Esophagus muscularis mucosa (tissue), 4 donors: Measurements from ENCODE around the gene KLK14. TPM values are rescaled to one million over a fixed set of nuclear protein-coding genes. Genes with fewer than 3 reads are reported as not detected.

Experiments used
- DNase-seq: peaks from one replicate; pipeline ENCODE4 v3.0.0-alpha.2; 2017; ENCODE audit errors: extremely low spot score
- H3K27ac ChIP-seq, 4 donors: fragments of 200-600 bp; sonication (generic); replicated peaks in 1 of 4; 1 replicate in 3 of 4; 2 replicates in 1 of 4; pipeline ENCODE4 v1.5.1; 2016 to 2019; ENCODE audit warnings: mild to moderate bottlenecking in 1 of 4
- H3K27me3 ChIP-seq, 4 donors: fragments of 200-600 bp; sonication (generic); one replicate each; pipeline versions ENCODE4 v1.5.1 to v1.6.0; 2016 to 2019
- H3K36me3 ChIP-seq, 4 donors: fragments of 200-600 bp; sonication (generic); one replicate each; pipeline ENCODE4 v1.5.1; 2016 to 2019
- H3K4me1 ChIP-seq, 4 donors: fragments of 200-600 bp; sonication (generic); one replicate each; pipeline ENCODE4 v1.5.1; 2016 to 2019
- H3K4me3 ChIP-seq, 4 donors: fragments of 200-600 bp; sonication (generic); 1 replicate in 2 of 4; 2 replicates in 2 of 4; pipeline ENCODE4 v1.5.1; 2016 to 2019; ENCODE audit warnings: mild to moderate bottlenecking in 4 of 4, moderate library complexity in 1 of 4
- H3K9me3 ChIP-seq, 4 donors: fragments of 200-600 bp; sonication (generic); 1 replicate in 3 of 4; 2 replicates in 1 of 4; pipeline ENCODE4 v1.5.1; 2016 to 2019
- CTCF ChIP-seq, 3 experiments: fragments of 200-600 bp in 2 of 3; fragments of 450-650 bp in 1 of 3; sonication (generic) in 2 of 3; IDR thresholded peaks; one replicate each; pipeline ENCODE4 v1.5.1; 2017 to 2019; ENCODE audit warnings: antibody characterized with exemption in 3 of 3, mild to moderate bottlenecking in 2 of 3, moderate library complexity in 1 of 3
- EP300 ChIP-seq: sonication (generic); formaldehyde crosslinking; IDR thresholded peaks from one replicate; pipeline ENCODE4 v1.6.1; 2017; ENCODE audit warnings: antibody characterized with exemption
- POLR2A ChIP-seq: fragments of 450-650 bp; IDR thresholded peaks from one replicate; pipeline ENCODE4 v1.6.1; 2017; ENCODE audit warnings: antibody characterized with exemption, moderate library complexity, mild to moderate bottlenecking, low read depth
- POLR2AphosphoS5 ChIP-seq, 2 donors: sonication (generic); formaldehyde crosslinking; IDR thresholded peaks; one replicate each; pipeline ENCODE4 v1.6.1; 2017; ENCODE audit warnings: antibody characterized with exemption in 2 of 2
- WGBS: methylation state at CpG from one replicate; pipeline ENCODE4 v1.1.5; 2018; 5-methylcytosine and 5-hydroxymethylcytosine counted together
- intact Hi-C: fragments of 100-400 bp; cut with DNase I; formaldehyde crosslinking; loops from one replicate; pipeline ENCODE4 v1.15.1; 2023
- total RNA-seq, 4 donors: library from RNA; depleted of rRNA; stranded (reverse); fragments of >200 nt; gene quantifications; one replicate each; pipeline versions ENCODE4 v1.1.0 to v1.2.1, GENCODE V29; 2016

The KLK14 gene
- total RNA-seq, 4 donors from 2014 or later, result 0.52 TPM; not detected in 3

DNA sequence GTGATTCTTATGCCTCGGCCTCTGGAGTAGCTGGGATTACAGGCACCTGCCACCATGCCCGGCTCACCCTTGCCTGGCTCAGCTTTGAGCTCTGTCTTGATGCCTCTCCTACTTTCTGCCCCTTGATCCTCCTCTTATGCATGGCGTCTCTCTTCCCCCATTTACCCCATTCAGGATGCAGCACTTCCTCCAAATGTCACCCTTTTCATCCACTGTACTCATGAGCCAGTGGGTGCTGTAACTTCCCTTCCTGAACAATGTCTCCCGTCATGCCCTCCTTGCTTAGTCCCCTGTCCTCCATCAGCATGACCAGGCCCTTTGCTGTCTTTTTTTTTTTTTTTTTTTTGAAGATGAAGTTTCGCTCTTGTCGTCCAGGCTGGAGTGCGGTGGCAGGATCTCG is 38.6 kb upstream of the KLK14 start:
- Histone ChIP-seq H3K36me3 (no peaks in the 10 kb centered on the region), H3K27ac (no peak overlapping the region), H3K27me3 (peaks cover 0 to 54% (median 3%) of the 10 kb centered on the region in 4 donors), H3K9me3 (no peaks in the 10 kb centered on the region), H3K4me3 (no peak overlapping the region), H3K4me1 (no peaks in the 10 kb centered on the region)
- intact Hi-C loops, result no loop called here
- WGBS, result 70% methylated on average over 8 of the region's 8 CpGs
- no peak for DNase-seq
- TF ChIP-seq CTCF (IDR thresholded peaks at IDR 0.05), result no peak
- no peak for TF ChIP-seq POLR2AphosphoS5 (IDR thresholded peaks at IDR 0.05)
- no peak for TF ChIP-seq EP300
- TF ChIP-seq POLR2A, result no peak

DNA sequence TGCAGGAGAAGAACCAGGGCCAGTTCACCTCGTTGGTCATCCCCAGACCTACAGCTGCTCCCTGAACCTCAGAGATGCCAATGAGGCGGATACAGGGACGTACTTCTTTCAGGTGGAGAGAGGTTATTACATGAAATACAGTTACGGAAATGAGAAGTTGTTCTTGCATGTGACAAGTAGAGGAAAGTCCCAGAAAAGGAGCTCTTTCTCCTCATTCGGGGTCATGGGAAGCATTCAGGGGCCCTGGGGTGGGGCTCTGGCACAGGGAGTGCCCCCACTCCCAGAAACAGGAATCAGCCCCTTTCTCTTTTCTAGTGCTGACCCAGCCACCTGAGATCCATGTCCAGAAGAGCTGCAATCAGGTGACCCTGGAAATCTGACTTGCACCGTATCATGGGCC is 37.5 kb upstream of the KLK14 start:
- no peak overlapping the region for H3K27ac ChIP-seq
- DNase-seq, result no peak
- H3K9me3 ChIP-seq, result no peaks in the 10 kb centered on the region
- H3K27me3 ChIP-seq, result peaks cover 0 to 53% (median 3%) of the 10 kb centered on the region in 4 donors
- H3K4me3 ChIP-seq, result no peak overlapping the region
- 79% methylated on average over 5 of the region's 6 CpGs for WGBS
- no peaks in the 10 kb centered on the region for H3K4me1 ChIP-seq
- intact Hi-C loops, result no loop called here
- TF ChIP-seq POLR2AphosphoS5 (IDR thresholded peaks at IDR 0.05) (no peak), POLR2A (no peak), CTCF (IDR thresholded peaks at IDR 0.05) (no peak)
- no peaks in the 10 kb centered on the region for H3K36me3 ChIP-seq

- Histone ChIP-seq H3K4me3 (no peak overlapping the region), H3K27me3 (peaks cover 0 to 52% (median 3%) of the 10 kb centered on the region in 4 donors), H3K4me1 (no peaks in the 10 kb centered on the region), H3K27ac (no peak overlapping the region), H3K36me3 (no peaks in the 10 kb centered on the region), H3K9me3 (no peaks in the 10 kb centered on the region)
- WGBS, result 61% methylated on average over 5 of the region's 6 CpGs
- intact Hi-C loops, result no loop called here
- no peak for DNase-seq
- TF ChIP-seq CTCF (IDR thresholded peaks at IDR 0.05) (no peak), POLR2A (no peak), POLR2AphosphoS5 (IDR thresholded peaks at IDR 0.05) (no peak)
These were observed 36.9 kb upstream of the KLK14 start for GRCh38 chr19:51119611-51120010.

- Histone ChIP-seq H3K36me3 (no peaks in the 10 kb centered on the region), H3K27ac (no peak overlapping the region), H3K27me3 (peaks cover 0 to 47% (median under 1%) of the 10 kb centered on the region in 4 donors), H3K4me1 (no peaks in the 10 kb centered on the region), H3K4me3 (no peak overlapping the region), H3K9me3 (no peaks in the 10 kb centered on the region)
- TF ChIP-seq POLR2AphosphoS5 (IDR thresholded peaks at IDR 0.05), result no peak
- TF ChIP-seq EP300, result no peak
- TF ChIP-seq CTCF (IDR thresholded peaks at IDR 0.05), result no peak
- no peak for TF ChIP-seq POLR2A
- 54% methylated on average over 4 of the region's 4 CpGs for WGBS
- DNase-seq, result no peak
- intact Hi-C loops, result no loop called here
These were observed 36.4 kb upstream of the KLK14 start for GRCh38 chr19:51119101-51119500.

DNA sequence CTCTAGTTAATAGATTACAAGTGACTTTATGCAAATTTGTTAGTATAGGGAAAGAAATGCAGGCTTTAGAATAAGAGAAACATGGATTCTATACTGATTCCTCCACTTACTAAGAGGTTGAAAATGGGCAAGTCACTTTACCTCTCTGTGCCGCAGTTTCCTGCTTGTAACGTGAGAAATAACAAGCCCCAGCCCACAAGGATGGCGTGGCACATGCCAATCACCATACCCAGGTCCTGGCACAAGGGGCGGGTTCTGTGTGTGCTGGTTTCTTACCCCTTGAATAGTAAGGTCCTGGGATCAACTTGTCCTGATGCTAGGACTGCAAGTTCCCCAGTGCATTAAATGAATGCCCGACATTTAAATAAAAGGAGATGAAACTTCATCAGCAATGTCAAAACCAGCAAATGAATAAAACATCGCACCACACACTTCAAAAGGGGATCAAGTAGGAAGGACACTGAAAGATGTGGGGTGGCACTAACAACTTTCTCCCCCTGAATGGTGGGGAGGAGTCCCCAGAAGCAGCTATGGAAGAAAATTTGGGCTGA is 34.1 kb upstream of the KLK14 start:
- intact Hi-C loops, result no loop called here
- DNase-seq, result no peak
- 65% methylated on average over 6 of the region's 6 CpGs for WGBS

More for the DNA sequence above, 34.1 kb upstream of the KLK14 start:
- Histone ChIP-seq H3K27ac (no peak overlapping the region), H3K9me3 (no peaks in the 10 kb centered on the region), H3K27me3 (peaks cover 0 to 42% (median 0%) of the 10 kb centered on the region in 4 donors), H3K4me1 (no peaks in the 10 kb centered on the region), H3K4me3 (no peak overlapping the region), H3K36me3 (no peaks in the 10 kb centered on the region)
- TF ChIP-seq CTCF (IDR thresholded peaks at IDR 0.05) (no peak), EP300 (no peak), POLR2A (no peak), POLR2AphosphoS5 (IDR thresholded peaks at IDR 0.05) (no peak)
